Measurements from ENCODE around the gene UBE3A.

Gene UBE3A

GRCh38 chr15:25391971-25392721 is 46.7 kb downstream of the UBE3A start:
- TF ChIP-seq CTCF (IDR thresholded peaks at IDR 0.05; ENCODE audit: low read depth, low read length): no peak
- no peak overlapping the region for H3K4me3 ChIP-seq (ENCODE audit: low read depth, low read length)

GRCh38 chr15:25385986-25386385 is 52.8 kb downstream of the UBE3A start:
- no peak overlapping the region for H3K4me3 ChIP-seq (ENCODE audit: low read depth, low read length)
- TF ChIP-seq CTCF (IDR thresholded peaks at IDR 0.05; ENCODE audit: low read depth, low read length): no peak

DNA sequence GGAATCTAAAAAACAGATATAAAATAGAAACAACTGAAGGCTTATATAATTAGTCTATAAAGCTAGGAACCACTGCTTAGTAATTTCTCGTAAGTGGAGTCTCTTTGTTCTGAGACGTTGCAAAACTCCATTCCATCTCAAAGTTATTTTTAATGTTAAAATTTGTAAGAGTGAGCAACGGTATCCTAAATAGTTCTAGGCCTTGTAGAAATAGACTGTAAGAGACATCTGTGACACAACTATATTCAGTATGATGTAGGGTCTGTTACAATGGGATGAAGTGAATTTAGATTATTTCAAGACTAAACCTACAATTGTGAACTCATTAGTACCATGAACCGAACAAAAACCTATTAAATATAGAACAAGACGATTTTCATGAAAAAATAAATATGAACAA is 57.2 kb downstream of the UBE3A start:
- no peak overlapping the region for H3K4me3 ChIP-seq (ENCODE audit: low read depth, low read length)
- no peak for TF ChIP-seq CTCF (IDR thresholded peaks at IDR 0.05; ENCODE audit: low read depth, low read length)

GRCh38 chr15:25378501-25378901 is 60.3 kb downstream of the UBE3A start:
- TF ChIP-seq CTCF (IDR thresholded peaks at IDR 0.05; ENCODE audit: low read depth, low read length): no peak
- no peak overlapping the region for H3K4me3 ChIP-seq (ENCODE audit: low read depth, low read length)

GRCh38 chr15:25375557-25375956 is 63.3 kb downstream of the UBE3A start:
- no peak for TF ChIP-seq CTCF (IDR thresholded peaks at IDR 0.05; ENCODE audit: low read depth, low read length)
- no peak overlapping the region for H3K4me3 ChIP-seq (ENCODE audit: low read depth, low read length)

GRCh38 chr15:25374143-25374542 is 64.7 kb downstream of the UBE3A start:
- H3K4me3 ChIP-seq (ENCODE audit: low read depth, low read length): no peak overlapping the region
- no peak for TF ChIP-seq CTCF (IDR thresholded peaks at IDR 0.05; ENCODE audit: low read depth, low read length)

- no peak for TF ChIP-seq CTCF (IDR thresholded peaks at IDR 0.05; ENCODE audit: low read depth, low read length)
- H3K4me3 ChIP-seq (ENCODE audit: low read depth, low read length): no peak overlapping the region
These were observed 66.5 kb downstream of the UBE3A start for GRCh38 chr15:25372298-25372697.

All from WI38 (cell line).